ENCODE results near the gene TARS2. TPM values are rescaled to one million over a fixed set of nuclear protein-coding genes. Genes with fewer than 3 reads are reported as not detected.

Gene TARS2
- total RNA-seq, 6 experiments from 2014 or later: 16.1 to 32.1 (median 22.4) TPM

- no peaks in the 10 kb centered on the region for H3K9me3 ChIP-seq
- no peak for TF ChIP-seq CTCF (IDR thresholded peaks at IDR 0.05)
- no peak for TF ChIP-seq POLR2A (IDR thresholded peaks at IDR 0.05)
- no peaks in the 10 kb centered on the region for H3K4me1 ChIP-seq
- H3K27ac ChIP-seq: peak within 1 kb of the TSS in 2 of 3 donors; percentile 21 to 29
- DNase-seq (peak in 1 of 3 donors; percentile 47), ATAC-seq (peak; percentile 43 to 75 (median 70))
- intact Hi-C loops (cut with DNase I): no loop called here
- 54% methylated on average over 5 of the region's 7 CpGs for WGBS (ENCODE audit: insufficient coverage, low coverage, low lambda C conversion rate, missing lambda C conversion rate)
- H3K36me3 ChIP-seq: peaks cover 0 to 20% (median 0%) of the 10 kb centered on the region in 4 donors
- peak within 1 kb of the TSS in 2 of 3 donors; percentile 13 to 23 for H3K4me3 ChIP-seq
- H3K27me3 ChIP-seq: no peaks in the 10 kb centered on the region
Observed at GRCh38 chr1:150507912-150508864, 21.0 kb downstream of the TARS2 start, which contains the start of gene ECM1. Gene ECM1, plus strand, starts transcription at chr1:150508109. Its CDS starts 101 bp downstream, at chr1:150508210.

- Histone ChIP-seq H3K9me3 (no peaks in the 10 kb centered on the region), H3K4me1 (no peaks in the 10 kb centered on the region), H3K27me3 (no peaks in the 10 kb centered on the region), H3K4me3 (no peak overlapping the region), H3K27ac (no peak overlapping the region), H3K36me3 (peaks cover 0 to 20% (median 0%) of the 10 kb centered on the region in 4 donors)
- no CpG with 5 or more reads among the region's 4 CpGs for WGBS (ENCODE audit: insufficient coverage, low coverage, low lambda C conversion rate, missing lambda C conversion rate)
- ATAC-seq (no peak), DNase-seq (peak in 1 of 3 donors; percentile 19)
- TF ChIP-seq POLR2A (IDR thresholded peaks at IDR 0.05) (no peak), CTCF (IDR thresholded peaks at IDR 0.05) (no peak)
- intact Hi-C loops (cut with DNase I): no loop called here
Observed at GRCh38 chr1:150508982-150509381, 21.8 kb downstream of the TARS2 start.

GRCh38 chr1:150511551-150511950 lies 24.3 kb downstream of the TARS2 start:
- Histone ChIP-seq H3K27me3 (no peaks in the 10 kb centered on the region), H3K27ac (no peak overlapping the region), H3K4me1 (peaks cover 0 to 7% (median 3%) of the 10 kb centered on the region in 4 donors), H3K36me3 (peaks cover 0 to 3% (median 0%) of the 10 kb centered on the region in 4 donors), H3K4me3 (no peak overlapping the region), H3K9me3 (no peaks in the 10 kb centered on the region)
- 74% methylated on average over 3 of the region's 12 CpGs for WGBS (ENCODE audit: insufficient coverage, low coverage, low lambda C conversion rate, missing lambda C conversion rate)
- ATAC-seq (no peak), DNase-seq (peak in 1 of 3 donors; percentile 50)
- TF ChIP-seq CTCF (IDR thresholded peaks at IDR 0.05): no peak
- TF ChIP-seq POLR2A (IDR thresholded peaks at IDR 0.05): no peak
- intact Hi-C loops (cut with DNase I): loop anchor here in 1 of 2 donors (10.0 kb wide), 1 partner anchor 47 kb away; no protein-coding TSS in a partner anchor

- TF ChIP-seq CTCF (IDR thresholded peaks at IDR 0.05) (no peak), POLR2A (IDR thresholded peaks at IDR 0.05) (no peak)
- no peaks in the 10 kb centered on the region for H3K9me3 ChIP-seq
- 65% methylated on average over 7 of the region's 17 CpGs for WGBS (ENCODE audit: insufficient coverage, low coverage, low lambda C conversion rate, missing lambda C conversion rate)
- no peak for ATAC-seq
- H3K4me3 ChIP-seq: no peak overlapping the region
- peaks cover 0 to 10% (median 5%) of the 10 kb centered on the region in 4 donors for H3K4me1 ChIP-seq
- H3K36me3 ChIP-seq: peaks cover 0 to 3% (median 0%) of the 10 kb centered on the region in 4 donors
- DNase-seq: peak in 1 of 3 donors; percentile 31
- intact Hi-C loops (cut with DNase I): loop anchor here in 1 of 2 donors (10.0 kb wide), 1 partner anchor 47 kb away; no protein-coding TSS in a partner anchor
- no peaks in the 10 kb centered on the region for H3K27me3 ChIP-seq
- no peak overlapping the region for H3K27ac ChIP-seq
Observed at GRCh38 chr1:150511985-150512660, 24.9 kb downstream of the TARS2 start.
